HL-60 (cell line): ENCODE results near the gene PIM3.

ENCODE experiments used
- POLR2AphosphoS5 ChIP-seq: IDR thresholded peaks from 2 replicates; pipeline ENCODE4 v1.6.1; 2012; ENCODE audit warnings: low read depth
- REST ChIP-seq: IDR thresholded peaks from 2 replicates; pipeline ENCODE4 v1.6.1; 2012; ENCODE audit warnings: low read depth; ENCODE audit not compliant: insufficient replicate concordance
- TF ChIP-seq, protein P1 (sequence below): IDR thresholded peaks from one replicate; pipeline ENCODE4 v1.5.1; 2011; ENCODE audit warnings: low read length, control low read depth, inconsistent platforms; ENCODE audit not compliant: insufficient read depth

DNA sequence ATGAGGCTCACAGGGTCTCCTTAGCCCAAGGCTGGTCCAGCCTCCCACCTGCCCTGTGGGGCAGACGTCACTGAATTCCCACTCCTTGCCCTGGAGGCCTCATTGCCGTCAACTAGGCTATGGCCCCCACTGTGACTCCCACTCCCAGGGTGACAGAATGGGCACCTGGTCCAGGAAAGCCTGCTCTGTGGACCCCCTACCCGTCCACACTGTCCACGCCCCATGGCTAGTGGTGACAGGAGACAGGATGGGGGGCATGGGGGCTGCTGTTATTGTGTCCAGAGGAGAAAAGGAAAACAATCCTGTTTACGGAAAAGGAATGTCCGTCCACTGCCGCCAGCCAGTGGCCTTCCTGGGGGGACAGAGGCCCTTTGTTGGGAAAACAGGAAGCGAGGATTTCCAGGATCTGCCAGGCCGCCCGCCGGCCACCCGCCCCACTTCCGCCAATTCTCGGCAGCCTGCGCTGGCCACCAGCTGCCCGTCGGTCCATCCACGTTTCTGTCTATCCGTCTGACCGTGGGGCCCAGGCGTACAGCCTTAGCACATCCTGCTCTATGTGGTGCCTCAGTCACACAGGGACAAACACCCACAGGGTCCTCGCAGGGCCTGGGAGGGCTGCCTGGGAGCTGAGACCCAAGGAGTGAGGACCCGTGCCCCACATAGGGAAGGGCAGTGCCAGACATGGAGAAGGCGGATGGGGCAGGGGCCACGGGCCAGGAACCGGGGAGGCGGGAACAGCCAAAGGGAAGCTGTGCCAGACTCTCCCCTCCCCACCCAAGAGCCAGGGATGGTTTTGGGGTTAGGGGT, 22.6 kb upstream of the PIM3 start:
- TF ChIP-seq, protein P1, sequence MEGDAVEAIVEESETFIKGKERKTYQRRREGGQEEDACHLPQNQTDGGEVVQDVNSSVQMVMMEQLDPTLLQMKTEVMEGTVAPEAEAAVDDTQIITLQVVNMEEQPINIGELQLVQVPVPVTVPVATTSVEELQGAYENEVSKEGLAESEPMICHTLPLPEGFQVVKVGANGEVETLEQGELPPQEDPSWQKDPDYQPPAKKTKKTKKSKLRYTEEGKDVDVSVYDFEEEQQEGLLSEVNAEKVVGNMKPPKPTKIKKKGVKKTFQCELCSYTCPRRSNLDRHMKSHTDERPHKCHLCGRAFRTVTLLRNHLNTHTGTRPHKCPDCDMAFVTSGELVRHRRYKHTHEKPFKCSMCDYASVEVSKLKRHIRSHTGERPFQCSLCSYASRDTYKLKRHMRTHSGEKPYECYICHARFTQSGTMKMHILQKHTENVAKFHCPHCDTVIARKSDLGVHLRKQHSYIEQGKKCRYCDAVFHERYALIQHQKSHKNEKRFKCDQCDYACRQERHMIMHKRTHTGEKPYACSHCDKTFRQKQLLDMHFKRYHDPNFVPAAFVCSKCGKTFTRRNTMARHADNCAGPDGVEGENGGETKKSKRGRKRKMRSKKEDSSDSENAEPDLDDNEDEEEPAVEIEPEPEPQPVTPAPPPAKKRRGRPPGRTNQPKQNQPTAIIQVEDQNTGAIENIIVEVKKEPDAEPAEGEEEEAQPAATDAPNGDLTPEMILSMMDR, result no peak
- TF ChIP-seq REST, result no peak
- no peak for TF ChIP-seq POLR2AphosphoS5
